HG02610 (cell line): Measurements from ENCODE around the gene KANSL3.

Experiments
- ATAC-seq: cut with Tn5 transposase; IDR thresholded peaks from one replicate; pipeline ENCODE4 v1.9.1; 2021; ENCODE audit warnings: mild to moderate bottlenecking, moderate library complexity; ENCODE audit not compliant: unreplicated experiment

KANSL3 gene

GRCh38 chr2:96608469-96609455 lies 29.4 kb downstream of the KANSL3 start:
- ATAC-seq, result no peak

- no peak for ATAC-seq
Measured at GRCh38 chr2:96604104-96604503, 34.0 kb downstream of the KANSL3 start.

- no peak for ATAC-seq
Measured at GRCh38 chr2:96602330-96602823, 35.7 kb downstream of the KANSL3 start.

- no peak for ATAC-seq
Measured at GRCh38 chr2:96601382-96602292, 36.5 kb downstream of the KANSL3 start.

GRCh38 chr2:96599941-96600340 lies 38.2 kb downstream of the KANSL3 start:
- no peak for ATAC-seq

- no peak for ATAC-seq
Measured at GRCh38 chr2:96596596-96596995, 41.5 kb downstream of the KANSL3 start.

- ATAC-seq, result no peak
Measured at GRCh38 chr2:96594691-96595152, 43.4 kb downstream of the KANSL3 start.

GRCh38 chr2:96594282-96594681 lies 43.8 kb downstream of the KANSL3 start:
- no peak for ATAC-seq

GRCh38 chr2:96591494-96591893 lies 46.6 kb downstream of the KANSL3 start:
- ATAC-seq, result no peak

- no peak for ATAC-seq
Measured at GRCh38 chr2:96591054-96591453, 47.1 kb downstream of the KANSL3 start.

- ATAC-seq, result no peak
Measured at GRCh38 chr2:96587843-96588242, 50.3 kb downstream of the KANSL3 start.

- no peak for ATAC-seq
Measured at GRCh38 chr2:96584017-96584416, 54.1 kb downstream of the KANSL3 start.

GRCh38 chr2:96580771-96581170 lies 57.3 kb downstream of the KANSL3 start:
- ATAC-seq, result no peak

GRCh38 chr2:96579422-96579821 lies 58.7 kb downstream of the KANSL3 start:
- ATAC-seq, result no peak

GRCh38 chr2:96578731-96579130 lies 59.4 kb downstream of the KANSL3 start:
- ATAC-seq, result no peak

- no peak for ATAC-seq
Measured at GRCh38 chr2:96577501-96577900, 60.6 kb downstream of the KANSL3 start.

- ATAC-seq, result no peak
Measured at GRCh38 chr2:96575785-96576456, 62.2 kb downstream of the KANSL3 start.

- ATAC-seq, result no peak
Measured at GRCh38 chr2:96574364-96574763, 63.7 kb downstream of the KANSL3 start.

GRCh38 chr2:96568094-96568493 lies 70.0 kb downstream of the KANSL3 start:
- no peak for ATAC-seq

GRCh38 chr2:96565111-96565510 lies 73.0 kb downstream of the KANSL3 start:
- ATAC-seq, result no peak

GRCh38 chr2:96564563-96564962 lies 73.5 kb downstream of the KANSL3 start:
- ATAC-seq, result no peak
